Right lobe of liver (tissue), 4 donors: ENCODE measurements around the gene TSBP1.

ENCODE experiments used
- CTCF ChIP-seq, 4 donors: fragments of 200-600 bp in 3 of 4; fragments of 450-650 bp in 1 of 4; IDR thresholded peaks; one replicate each; pipeline versions ENCODE4 v1.5.1 to v1.8.0; 2016 to 2022; ENCODE audit warnings: antibody characterized with exemption in 4 of 4, mild to moderate bottlenecking in 2 of 4
- POLR2A ChIP-seq: fragments of 450-650 bp; IDR thresholded peaks from one replicate; pipeline ENCODE4 v1.6.1; 2017; ENCODE audit warnings: antibody characterized with exemption, mild to moderate bottlenecking
- donor health status: DM: no; HTN: no; CAD: no.
- donor health status: DM: no; HTN: no; CAD: no.
- donor health status: DM: no; HTN: yes; CAD: no.

GRCh38 chr6:32406857-32407256, 35.2 kb upstream of the TSBP1 start, which contains the start of gene BTNL2:
- TF ChIP-seq POLR2A, result no peak
- no peak for TF ChIP-seq CTCF (IDR thresholded peaks at IDR 0.05)
